Ascending aorta (tissue), 2 donors: ENCODE data around the gene SPAG5. TPM values are rescaled to one million over a fixed set of nuclear protein-coding genes. Genes with fewer than 3 reads are reported as not detected.

Source experiments
- DNase-seq, 2 donors: peaks; one replicate each; pipeline ENCODE4 v3.0.0-alpha.2; 2019; ENCODE audit warnings: low spot score in 2 of 2
- H3K27ac ChIP-seq, 2 donors: fragments of 200-600 bp; sonication (generic); one replicate each; pipeline ENCODE4 v1.5.1; 2016 to 2017; ENCODE audit warnings: mild to moderate bottlenecking in 1 of 2
- H3K27me3 ChIP-seq: fragments of 200-600 bp; sonication (generic); one replicate; pipeline ENCODE4 v1.5.1; 2017
- H3K36me3 ChIP-seq, 2 donors: fragments of 200-600 bp; sonication (generic); one replicate each; pipeline ENCODE4 v1.5.1; 2016
- H3K4me1 ChIP-seq, 2 donors: fragments of 200-600 bp; sonication (generic); one replicate each; pipeline ENCODE4 v1.5.1; 2016 to 2017; ENCODE audit warnings: mild to moderate bottlenecking in 1 of 2
- H3K4me3 ChIP-seq, 2 donors: fragments of 200-600 bp; sonication (generic); one replicate each; pipeline ENCODE4 v1.5.1; 2016 to 2017; ENCODE audit warnings: mild to moderate bottlenecking in 1 of 2
- H3K9me3 ChIP-seq, 2 donors: fragments of 200-600 bp; sonication (generic); one replicate each; pipeline ENCODE4 v1.5.1; 2016
- intact Hi-C: fragments of 100-400 bp; cut with DNase I; formaldehyde crosslinking; loops from one replicate; pipeline ENCODE4 v1.15.1; 2023
- total RNA-seq: library from RNA; depleted of rRNA; stranded (reverse); fragments of >200 nt; gene quantifications from one replicate; pipeline ENCODE4 v1.1.0, GENCODE V29; 2016
- TF ChIP-seq, protein P1 (sequence below), 3 experiments: fragments of 200-600 bp in 2 of 3; fragments of 450-650 bp in 1 of 3; sonication (generic) in 2 of 3; IDR thresholded peaks; one replicate each; pipeline ENCODE4 v1.5.1; 2016 to 2019; ENCODE audit warnings: antibody characterized with exemption in 3 of 3, mild to moderate bottlenecking in 1 of 3, moderate library complexity in 1 of 3

The SPAG5 gene
- total RNA-seq, 1 donor from 2014 or later, result 1.6 TPM

DNA sequence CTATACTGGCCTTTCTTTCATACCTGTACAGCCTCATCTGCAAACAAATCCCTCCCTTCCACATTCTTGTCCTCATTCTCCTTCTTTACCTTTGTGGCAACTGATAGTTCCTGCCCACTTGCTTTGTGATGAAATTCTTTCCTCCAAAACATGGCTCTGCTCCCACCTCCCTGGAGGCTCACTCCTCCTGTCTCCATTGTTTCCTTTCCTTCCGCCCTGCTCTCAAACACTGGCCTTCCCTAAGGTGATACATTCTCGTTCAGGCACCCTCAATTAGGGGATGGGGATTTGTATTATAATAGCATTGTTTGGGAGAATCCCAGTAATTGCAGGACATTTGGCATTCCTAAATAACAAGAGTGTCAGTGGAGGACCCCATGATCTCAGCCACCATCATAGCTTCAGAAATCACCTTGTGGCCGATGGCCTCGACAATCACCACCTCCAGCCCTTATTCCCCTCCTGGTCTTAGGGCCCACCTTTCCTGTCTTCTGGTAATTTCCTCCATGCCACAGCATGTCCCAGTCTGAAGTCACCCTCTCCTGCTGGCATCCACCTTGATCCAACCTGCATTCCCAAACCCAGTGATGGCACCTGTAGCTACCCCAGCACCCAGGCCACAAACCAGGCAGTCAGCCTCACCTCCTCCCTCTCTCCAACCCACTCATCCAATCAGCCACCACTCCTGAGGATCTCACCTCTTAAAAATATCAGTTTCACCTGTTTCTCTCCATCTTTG is 54.3 kb downstream of the SPAG5 start:
- TF ChIP-seq, protein P1, sequence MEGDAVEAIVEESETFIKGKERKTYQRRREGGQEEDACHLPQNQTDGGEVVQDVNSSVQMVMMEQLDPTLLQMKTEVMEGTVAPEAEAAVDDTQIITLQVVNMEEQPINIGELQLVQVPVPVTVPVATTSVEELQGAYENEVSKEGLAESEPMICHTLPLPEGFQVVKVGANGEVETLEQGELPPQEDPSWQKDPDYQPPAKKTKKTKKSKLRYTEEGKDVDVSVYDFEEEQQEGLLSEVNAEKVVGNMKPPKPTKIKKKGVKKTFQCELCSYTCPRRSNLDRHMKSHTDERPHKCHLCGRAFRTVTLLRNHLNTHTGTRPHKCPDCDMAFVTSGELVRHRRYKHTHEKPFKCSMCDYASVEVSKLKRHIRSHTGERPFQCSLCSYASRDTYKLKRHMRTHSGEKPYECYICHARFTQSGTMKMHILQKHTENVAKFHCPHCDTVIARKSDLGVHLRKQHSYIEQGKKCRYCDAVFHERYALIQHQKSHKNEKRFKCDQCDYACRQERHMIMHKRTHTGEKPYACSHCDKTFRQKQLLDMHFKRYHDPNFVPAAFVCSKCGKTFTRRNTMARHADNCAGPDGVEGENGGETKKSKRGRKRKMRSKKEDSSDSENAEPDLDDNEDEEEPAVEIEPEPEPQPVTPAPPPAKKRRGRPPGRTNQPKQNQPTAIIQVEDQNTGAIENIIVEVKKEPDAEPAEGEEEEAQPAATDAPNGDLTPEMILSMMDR (IDR thresholded peaks at IDR 0.05), result no peak
- H3K9me3 ChIP-seq, result no peaks in the 10 kb centered on the region
- no peak for DNase-seq
- H3K36me3 ChIP-seq, result peaks cover 0 to 8% of the 10 kb centered on the region in 2 donors
- no peak overlapping the region for H3K4me3 ChIP-seq
- H3K4me1 ChIP-seq, result no peaks in the 10 kb centered on the region
- no peaks in the 10 kb centered on the region for H3K27me3 ChIP-seq
- intact Hi-C loops, result no loop called here
- H3K27ac ChIP-seq, result no peak overlapping the region

GRCh38 chr17:28541439-28541838 is 57.4 kb downstream of the SPAG5 start:
- Histone ChIP-seq H3K27ac (no peak overlapping the region), H3K9me3 (no peaks in the 10 kb centered on the region), H3K4me3 (no peak overlapping the region), H3K4me1 (no peaks in the 10 kb centered on the region), H3K27me3 (no peaks in the 10 kb centered on the region), H3K36me3 (no peaks in the 10 kb centered on the region)
- no peak for DNase-seq
- TF ChIP-seq, protein P1 (IDR thresholded peaks at IDR 0.05), result no peak
- intact Hi-C loops, result no loop called here

GRCh38 chr17:28540231-28540630 is 58.6 kb downstream of the SPAG5 start:
- no peak overlapping the region for H3K4me3 ChIP-seq
- no peaks in the 10 kb centered on the region for H3K4me1 ChIP-seq
- H3K27me3 ChIP-seq, result no peaks in the 10 kb centered on the region
- H3K36me3 ChIP-seq, result no peaks in the 10 kb centered on the region
- intact Hi-C loops, result loop anchor here (1.0 kb wide), 1 partner anchor 46 kb away; no protein-coding TSS in a partner anchor
- H3K27ac ChIP-seq, result no peak overlapping the region
- DNase-seq, result no peak
- TF ChIP-seq, protein P1 (IDR thresholded peaks at IDR 0.05), result no peak
- no peaks in the 10 kb centered on the region for H3K9me3 ChIP-seq

GRCh38 chr17:28538296-28538895 is 60.4 kb downstream of the SPAG5 start:
- no peak overlapping the region for H3K4me3 ChIP-seq
- H3K27ac ChIP-seq, result no peak overlapping the region
- H3K9me3 ChIP-seq, result no peaks in the 10 kb centered on the region
- intact Hi-C loops, result no loop called here
- TF ChIP-seq, protein P1 (IDR thresholded peaks at IDR 0.05), result no peak
- no peak for DNase-seq
- no peaks in the 10 kb centered on the region for H3K4me1 ChIP-seq
- H3K36me3 ChIP-seq, result no peaks in the 10 kb centered on the region
- no peaks in the 10 kb centered on the region for H3K27me3 ChIP-seq

DNA sequence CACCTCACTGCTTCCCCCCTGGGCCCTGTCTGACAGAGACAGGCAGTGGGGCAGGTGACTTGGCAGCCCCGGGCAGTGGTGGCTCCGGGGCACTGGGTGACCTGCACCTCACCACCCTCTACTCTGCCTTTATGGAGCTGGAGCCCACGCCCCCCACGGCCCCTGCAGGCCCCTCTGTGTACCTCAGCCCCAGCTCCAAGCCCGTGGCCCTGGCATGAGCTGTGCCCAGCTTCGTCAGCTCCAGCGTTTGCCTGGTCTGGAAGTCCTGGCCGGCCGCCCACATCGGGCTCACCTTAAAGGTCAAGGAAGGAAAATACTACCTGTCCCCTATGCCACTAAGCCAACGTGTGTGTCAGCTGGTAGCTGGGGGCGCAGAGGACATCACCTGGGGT is 61.6 kb downstream of the SPAG5 start:
- no peak overlapping the region for H3K27ac ChIP-seq
- intact Hi-C loops, result no loop called here

More for the DNA sequence above, 61.6 kb downstream of the SPAG5 start:
- Histone ChIP-seq H3K27me3 (no peaks in the 10 kb centered on the region), H3K4me1 (no peaks in the 10 kb centered on the region), H3K36me3 (no peaks in the 10 kb centered on the region), H3K9me3 (no peaks in the 10 kb centered on the region), H3K4me3 (no peak overlapping the region)
- TF ChIP-seq, protein P1 (IDR thresholded peaks at IDR 0.05), result no peak
- DNase-seq, result no peak
